Lung microvascular endothelial cell (primary cell): Measurements from ENCODE around the gene LRP1-AS. TPM values are rescaled to one million over a fixed set of nuclear protein-coding genes. Genes with fewer than 3 reads are reported as not detected.

ENCODE experiments used
- DNase-seq, 2 donors: peaks; one replicate each; pipeline versions ENCODE4 v3.0.0 to v3.0.0-alpha.2; 2010; ENCODE audit warnings: low read depth in 2 of 2
- total RNA-seq: library from RNA; depleted of rRNA; stranded (reverse); fragments of >200 nt; gene quantifications from 2 replicates; pipeline ENCODE4 v1.2.1, GENCODE V29; 2014

The LRP1-AS gene
- total RNA-seq, 1 donor from 2014 or later = not detected

DNA sequence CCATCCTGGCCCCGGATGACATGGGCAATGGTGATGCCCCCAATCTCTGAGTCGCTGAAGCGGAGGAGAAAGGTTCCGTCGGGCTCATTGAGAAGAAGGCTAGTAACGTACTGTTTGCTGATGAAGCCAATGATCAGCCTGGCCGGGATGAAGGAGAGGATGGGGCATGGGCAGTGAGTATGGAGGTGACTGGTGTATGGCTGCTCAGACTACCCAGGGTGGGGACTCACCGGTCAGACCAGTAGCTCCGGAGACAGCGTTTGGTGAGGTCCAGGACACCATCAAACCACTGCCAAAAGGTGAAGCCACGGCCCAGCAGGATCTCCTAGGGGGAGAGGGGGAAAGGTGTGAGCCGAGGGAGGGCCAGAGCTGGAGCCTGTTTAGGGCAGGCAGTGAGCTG is 47.7 kb downstream of the LRP1-AS start:
- no peak for DNase-seq

DNA sequence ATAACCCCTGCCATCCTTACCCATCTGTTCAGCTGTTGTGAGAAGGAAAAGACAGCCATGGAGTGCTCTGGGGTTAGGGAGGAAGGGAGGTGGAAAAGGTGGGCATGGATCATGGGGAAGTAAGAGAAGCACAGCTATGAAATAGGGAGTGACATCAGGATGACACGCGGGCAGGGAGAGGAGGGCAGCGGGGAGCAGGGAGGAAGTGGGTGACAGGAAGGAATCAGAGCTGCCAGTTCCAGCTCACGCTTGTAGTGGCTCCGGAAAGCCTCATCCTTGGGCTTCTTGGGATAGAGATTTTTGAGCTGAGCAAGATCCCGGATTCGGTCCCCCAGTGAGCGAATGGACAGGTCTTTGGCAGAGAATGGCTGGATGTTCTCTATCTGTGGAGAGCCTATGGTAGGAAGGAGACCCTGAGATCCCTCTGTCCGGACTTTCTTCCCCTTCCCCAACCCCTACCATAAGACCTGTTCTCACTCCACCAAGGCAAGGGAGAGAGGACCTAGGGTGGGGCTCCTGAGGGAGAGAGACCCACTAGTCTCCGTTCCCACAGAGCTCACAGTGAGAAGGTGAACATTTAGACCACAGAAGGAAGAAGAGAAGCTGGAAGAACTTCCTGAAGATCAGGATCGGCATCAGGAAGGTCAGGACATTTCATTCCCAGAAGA is 48.2 kb downstream of the LRP1-AS start:
- no peak for DNase-seq

GRCh38 chr12:57098546-57098945 is 48.9 kb downstream of the LRP1-AS start:
- no peak for DNase-seq

DNA sequence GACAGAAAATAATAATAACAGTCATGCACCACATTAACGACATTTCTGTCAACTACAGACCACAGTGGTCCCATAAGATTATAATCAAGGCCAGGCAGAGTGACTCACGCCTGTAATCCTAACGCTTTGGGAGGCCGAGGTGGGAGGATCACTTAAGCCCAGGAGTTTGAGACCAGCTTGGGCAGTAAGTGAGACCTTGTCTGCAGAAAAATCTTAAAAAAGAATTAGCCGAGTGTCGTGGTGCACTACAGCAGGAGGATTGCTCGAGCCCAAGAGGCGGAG is 49.9 kb downstream of the LRP1-AS start:
- no peak for DNase-seq

- no peak for DNase-seq
Measured at GRCh38 chr12:57096748-57097553, 50.5 kb downstream of the LRP1-AS start.

- no peak for DNase-seq
Measured at GRCh38 chr12:57096099-57096572, 51.3 kb downstream of the LRP1-AS start.

- no peak for DNase-seq
Measured at GRCh38 chr12:57095440-57095839, 52.0 kb downstream of the LRP1-AS start.

Other genes with a start within 250 kb of the LRP1-AS start
- gene SDR9C7, start 213.2 kb downstream of the LRP1-AS start, total RNA-seq = not detected in 2 replicates
- under 0.01 TPM in 2 replicates for gene RDH16, start 190.0 kb downstream of the LRP1-AS start, total RNA-seq
- 5.4 and 8.9 TPM in 2 replicates for gene ZBTB39, start 141.1 kb downstream of the LRP1-AS start, total RNA-seq
- not detected in 2 replicates for gene TAC3, start 131.1 kb downstream of the LRP1-AS start, total RNA-seq
- not detected in 2 replicates for gene MYO1A, start 97.5 kb downstream of the LRP1-AS start, total RNA-seq
- gene NEMP1, start 68.8 kb downstream of the LRP1-AS start, total RNA-seq = 2.8 and 3.6 TPM in 2 replicates
- 4.4 and 9.3 TPM in 2 replicates for gene NAB2, start 58.5 kb downstream of the LRP1-AS start, total RNA-seq
- 6.7 and 10.5 TPM in 2 replicates for gene STAT6, start 36.3 kb downstream of the LRP1-AS start, total RNA-seq
- 0.60 and 1.3 TPM in 2 replicates for gene LRP1, start 19.1 kb downstream of the LRP1-AS start, total RNA-seq
- under 0.01 TPM in 1 of 2 replicates, not detected in the other for gene NXPH4, start 69.2 kb upstream of the LRP1-AS start, total RNA-seq
- gene SHMT2, start 82.1 kb upstream of the LRP1-AS start, total RNA-seq = 120 and 142 TPM in 2 replicates
- gene STAC3, start 103.6 kb upstream of the LRP1-AS start, total RNA-seq = 0.22 and 0.40 TPM in 2 replicates